ENCODE results near the gene VIPR2.
"Not testable (repeated sequence)": the region's sequence is repeated elsewhere in the genome, so short reads cannot be mapped to it uniquely, and the experiment has no call there.

Gene VIPR2

GRCh38 chr7:159091480-159092475 is 52.9 kb downstream of the VIPR2 start:
- DNase-seq (ENCODE audit: low spot score): no peak

GRCh38 chr7:159091041-159091440 is 53.6 kb downstream of the VIPR2 start:
- DNase-seq (ENCODE audit: low spot score): no peak

- DNase-seq (ENCODE audit: low spot score): no peak
Measured at GRCh38 chr7:159088016-159088865, 56.4 kb downstream of the VIPR2 start.

- no peak for DNase-seq (ENCODE audit: low spot score)
Measured at GRCh38 chr7:159086301-159086925, 58.3 kb downstream of the VIPR2 start.

GRCh38 chr7:159084069-159084801 is 60.4 kb downstream of the VIPR2 start:
- DNase-seq (ENCODE audit: low spot score): no peak

GRCh38 chr7:159083698-159084068 is 61.0 kb downstream of the VIPR2 start:
- DNase-seq (ENCODE audit: low spot score): no peak

- DNase-seq (ENCODE audit: low spot score): no peak
Measured at GRCh38 chr7:159083001-159083697, 61.5 kb downstream of the VIPR2 start.

GRCh38 chr7:159082075-159082474 is 62.6 kb downstream of the VIPR2 start:
- not testable (repeated sequence) for DNase-seq (ENCODE audit: low spot score)

- no peak for DNase-seq (ENCODE audit: low spot score)
Measured at GRCh38 chr7:159078911-159079270, 65.8 kb downstream of the VIPR2 start.

- no peak for DNase-seq (ENCODE audit: low spot score)
Measured at GRCh38 chr7:159078193-159078910, 66.3 kb downstream of the VIPR2 start.

- no peak for DNase-seq (ENCODE audit: low spot score)
Measured at GRCh38 chr7:159076333-159076732, 68.3 kb downstream of the VIPR2 start.

- no peak for DNase-seq (ENCODE audit: low spot score)
Measured at GRCh38 chr7:159075563-159076238, 69.0 kb downstream of the VIPR2 start.

GRCh38 chr7:159071260-159071659 is 73.4 kb downstream of the VIPR2 start:
- no peak for DNase-seq (ENCODE audit: low spot score)

GRCh38 chr7:159070431-159071148 is 74.1 kb downstream of the VIPR2 start:
- DNase-seq (ENCODE audit: low spot score): no peak

GRCh38 chr7:159068893-159069448 is 75.7 kb downstream of the VIPR2 start:
- no peak for DNase-seq (ENCODE audit: low spot score)

- DNase-seq (ENCODE audit: low spot score): peak; percentile 19
Measured at GRCh38 chr7:159068488-159068811, 76.2 kb downstream of the VIPR2 start.

GRCh38 chr7:159067576-159068487 is 76.8 kb downstream of the VIPR2 start:
- DNase-seq (ENCODE audit: low spot score): no peak
